IMR-90 (cell line): Measurements from ENCODE around the gene SPATA31D4. TPM values are rescaled to one million over a fixed set of nuclear protein-coding genes. Genes with fewer than 3 reads are reported as not detected.

Source experiments
- ATAC-seq: fragments of 200-7000 bp; cut with Tn5 transposase; 2 replicates; pipeline ENCODE4 v1.9.1; 2020; ENCODE audit warnings: low read depth, mild to moderate bottlenecking, moderate library complexity
- BruUV-seq: library from RNA; stranded (reverse); fragments of 400-500 nt; replicated peaks from 2 replicates; lab custom pipeline; 2021; lab: Mats Ljungman, UMichigan
- CTCF ChIA-PET: fragments of 300-600 bp; formaldehyde crosslinking; extraction: SDS; loops from one replicate; lab custom pipeline; 2021; ENCODE audit warnings: antibody characterized with exemption; lab: Yijun Ruan, JAX
- POLR2A ChIA-PET: fragments of 300-600 bp; sonication (Branson Sonifier 250); formaldehyde crosslinking; loops from one replicate; lab custom pipeline; 2022; ENCODE audit warnings: antibody characterized with exemption; ENCODE audit not compliant: unreplicated experiment; lab: Charles Lee
- DNase-seq: peaks from one replicate; pipeline ENCODE4 v3.0.0; 2013
- H2AFZ ChIP-seq: replicated peaks from 2 replicates; pipeline ENCODE3; 2013; ENCODE audit warnings: low read length, mild to moderate bottlenecking; ENCODE audit not compliant: poor library complexity
- H2AK5ac ChIP-seq: 2 replicates; pipeline ENCODE4 v1.6.1; 2013; ENCODE audit warnings: low read depth, low read length, inconsistent platforms
- H2AK9ac ChIP-seq: replicated peaks from 2 replicates; pipeline ENCODE3; 2013; ENCODE audit warnings: mild to moderate bottlenecking, low read depth, low read length, moderate library complexity; ENCODE audit not compliant: poor library complexity
- H2BK120ac ChIP-seq: 2 replicates; pipeline ENCODE4 v1.6.1; 2013; ENCODE audit warnings: low read depth, low read length, inconsistent platforms
- H2BK15ac ChIP-seq: 3 replicates; pipeline ENCODE4 v1.6.1; 2013; ENCODE audit warnings: low read depth, low read length, inconsistent platforms
- H2BK20ac ChIP-seq: 2 replicates; pipeline ENCODE4 v1.6.1; 2013; ENCODE audit warnings: low read depth, mild to moderate bottlenecking, inconsistent platforms, low read length, moderate library complexity
- H2BK5ac ChIP-seq: 2 replicates; pipeline ENCODE4 v1.6.1; 2013; ENCODE audit warnings: mild to moderate bottlenecking, low read depth, low read length, inconsistent platforms; ENCODE audit not compliant: poor library complexity, severe bottlenecking
- H3K14ac ChIP-seq: replicated peaks from 2 replicates; pipeline ENCODE4 v1.6.1; 2013; ENCODE audit warnings: low read depth, low read length, inconsistent platforms
- H3K18ac ChIP-seq: 2 replicates; pipeline ENCODE4 v1.6.1; 2013; ENCODE audit warnings: low read depth, low read length, control low read depth
- H3K23ac ChIP-seq: 2 replicates; pipeline ENCODE4 v1.6.1; 2013; ENCODE audit warnings: low read depth, low read length, inconsistent platforms
- H3K27ac ChIP-seq: 2 replicates; pipeline ENCODE4 v1.5.1; 2013; ENCODE audit warnings: mild to moderate bottlenecking, control low read depth, low read length; ENCODE audit not compliant: insufficient read depth
- H3K27me3 ChIP-seq: 2 replicates; pipeline ENCODE4 v1.6.1; 2013; ENCODE audit warnings: low read length; ENCODE audit not compliant: control insufficient read depth, insufficient read depth
- H3K36me3 ChIP-seq: 2 replicates; pipeline ENCODE4 v1.6.1; 2013; ENCODE audit warnings: low read length, mixed read lengths; ENCODE audit not compliant: control insufficient read depth, insufficient read depth
- H3K4ac ChIP-seq: 2 replicates; pipeline ENCODE4 v1.6.1; 2013; ENCODE audit warnings: low read depth, low read length, inconsistent platforms
- H3K4me1 ChIP-seq: 2 replicates; pipeline ENCODE4 v1.6.1; 2013; ENCODE audit warnings: low read length, mixed read lengths; ENCODE audit not compliant: control insufficient read depth, insufficient read depth
- H3K4me2 ChIP-seq: 2 replicates; pipeline ENCODE4 v1.6.1; 2013; ENCODE audit warnings: low read depth, mild to moderate bottlenecking, control low read depth, low read length, moderate library complexity
- H3K4me3 ChIP-seq: 2 replicates; pipeline ENCODE4 v1.5.1; 2013; ENCODE audit warnings: low read depth, mild to moderate bottlenecking, control low read depth, low read length, moderate library complexity; ENCODE audit not compliant: insufficient read depth
- H3K56ac ChIP-seq: 2 replicates; pipeline ENCODE4 v1.6.1; 2013; ENCODE audit warnings: low read length, inconsistent platforms; ENCODE audit not compliant: insufficient read depth; ENCODE audit errors: extremely low read depth
- H3K79me1 ChIP-seq, 2 experiments: 2 replicates each; pipeline ENCODE4 v1.6.1; 2013; ENCODE audit warnings: low read length in 2 of 2, inconsistent platforms in 1 of 2, low read depth in 1 of 2
- H3K9ac ChIP-seq: 2 replicates; pipeline ENCODE4 v1.6.1; 2013; ENCODE audit warnings: low read depth, low read length, control low read depth
- H3K9me1 ChIP-seq: 2 replicates; pipeline ENCODE4 v1.6.1; 2013; ENCODE audit warnings: low read length, inconsistent platforms; ENCODE audit not compliant: insufficient read depth
- H3K9me3 ChIP-seq: 2 replicates; pipeline ENCODE4 v1.6.1; 2013; ENCODE audit warnings: low read length; ENCODE audit not compliant: control insufficient read depth, insufficient read depth
- H4K20me1 ChIP-seq: 2 replicates; pipeline ENCODE4 v1.6.1; 2013; ENCODE audit warnings: low read length, inconsistent platforms; ENCODE audit not compliant: insufficient read depth
- H4K5ac ChIP-seq: 2 replicates; pipeline ENCODE4 v1.6.1; 2013; ENCODE audit warnings: mild to moderate bottlenecking, low read depth, low read length, control low read depth
- H4K8ac ChIP-seq, 2 experiments: 2 replicates each; pipeline ENCODE4 v1.6.1; 2013; ENCODE audit warnings: low read depth in 2 of 2, low read length in 2 of 2, control low read depth in 1 of 2, inconsistent platforms in 1 of 2
- H4K91ac ChIP-seq: 2 replicates; pipeline ENCODE4 v1.6.1; 2013; ENCODE audit warnings: low read depth, low read length, inconsistent platforms; ENCODE audit not compliant: insufficient read depth
- BHLHE40 ChIP-seq: fragments of 150-350 bp; IDR thresholded peaks from 2 replicates; pipeline ENCODE4 v1.6.1; 2016; ENCODE audit warnings: mild to moderate bottlenecking, low read depth, low read length
- CEBPB ChIP-seq: IDR thresholded peaks from 2 replicates; pipeline ENCODE4 v1.6.1; 2012; ENCODE audit warnings: low read depth, low read length, improper control_type of control experiment
- FOS ChIP-seq: fragments of 150-350 bp; IDR thresholded peaks from 2 replicates; pipeline ENCODE4 v1.6.1; 2016; ENCODE audit warnings: low read depth, low read length
- POLR2A ChIP-seq: IDR thresholded peaks from 2 replicates; pipeline ENCODE4 v1.6.1; 2012; ENCODE audit warnings: mild to moderate bottlenecking, low read depth, low read length
- WGBS, 2 experiments: methylation state at CpG; one replicate each; pipeline versions ENCODE4 v1.1.5 to v1.1.7; 2013; ENCODE audit warnings: missing lambda C conversion rate in 2 of 2; ENCODE audit not compliant: insufficient read length in 1 of 2; ENCODE audit errors: extremely low coverage in 2 of 2; 5-methylcytosine and 5-hydroxymethylcytosine counted together
- dilution Hi-C: fragments of 300-500 bp; cut with HindIII; formaldehyde crosslinking; loops from one replicate; pipeline ENCODE4 v1.14.3; 2018; ENCODE audit warnings: low sequenced_read_pairs; ENCODE audit not compliant: unreplicated experiment
- in situ Hi-C: fragments of 300-500 bp; cut with MboI; formaldehyde crosslinking; loops from 3 replicates; pipeline ENCODE4 v1.14.3; 2019; ENCODE audit warnings: low sequenced_read_pairs, inconsistent platforms, mixed read lengths
- intact Hi-C: fragments of 100-400 bp; cut with micrococcal nuclease; formaldehyde crosslinking; loops from 2 replicates; pipeline ENCODE4 v1.10.0; 2022
- polyA plus RNA-seq, 3 experiments: library from polyadenylated mRNA; depleted of rRNA; stranded (reverse); fragments of >200 nt; gene quantifications; 2 replicates each; pipeline ENCODE4 v1.2.3, GENCODE V29; 2012; ENCODE audit warnings: low replicate concordance in 1 of 3
- total RNA-seq: library from RNA; depleted of rRNA; stranded (reverse); fragments of >200 nt; gene quantifications from 2 replicates; pipeline ENCODE4 v1.2.3, GENCODE V29; 2012

The SPATA31D4 gene
- total and polyA plus RNA-seq, 2 of the 4 experiments (the other 2 are of a cell fraction) = not detected

DNA sequence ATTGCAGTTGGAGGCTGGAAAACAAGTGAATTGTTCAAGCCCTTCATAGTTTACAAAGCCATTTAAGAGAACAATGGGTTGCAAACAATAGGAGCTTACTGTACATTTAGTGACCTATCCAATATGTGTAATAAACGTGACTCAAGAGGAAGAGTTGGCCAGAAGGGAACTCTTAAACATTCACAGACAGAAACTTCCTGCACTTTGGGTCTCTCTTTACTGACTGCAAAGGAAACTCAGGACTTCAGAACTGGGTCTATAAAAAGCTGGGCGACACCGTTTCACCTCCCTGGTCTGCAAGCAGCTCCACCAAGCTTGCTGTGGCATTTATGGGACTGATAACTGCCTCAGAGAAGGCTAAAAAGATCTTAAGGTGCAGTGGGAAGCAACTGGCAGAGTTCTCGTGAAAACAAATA is 48.7 kb upstream of the SPATA31D4 start:
- H4K8ac ChIP-seq = peak overlapping the region in 1 of 2 experiments; percentile 43; a peak in 1 of 4 replicates
- H2BK5ac ChIP-seq = no peak overlapping the region
- TF ChIP-seq BHLHE40 (0 out of 2 replicates have a peak, but pooled peaks have one; percentile 13), FOS (no peak), POLR2A (no peak), CEBPB (no peak)
- no peak overlapping the region for H3K56ac ChIP-seq
- H2AK9ac ChIP-seq = no peak overlapping the region
- no peak overlapping the region for H2BK20ac ChIP-seq
- WGBS, 2 experiments = no CpG with 5 or more reads among the region's 4 CpGs
- H3K9me1 ChIP-seq = peaks cover 2% of the 10 kb centered on the region
- peak; percentile 46 for DNase-seq
- H3K4ac ChIP-seq = no peak overlapping the region
- CTCF ChIA-PET = no interaction called here
- H3K9ac ChIP-seq = no peak overlapping the region
- POLR2A ChIA-PET = no interaction called here
- H4K91ac ChIP-seq = no peak overlapping the region
- H3K4me1 ChIP-seq = peaks cover 4% of the 10 kb centered on the region
- no peak overlapping the region for H4K5ac ChIP-seq
- no peaks in the 10 kb centered on the region for H3K27me3 ChIP-seq
- H2AFZ ChIP-seq = peak overlapping the region; percentile 78
- H2BK120ac ChIP-seq = no peak overlapping the region
- H3K4me2 ChIP-seq = no peak overlapping the region
- H3K27ac ChIP-seq = no peak overlapping the region
- H3K23ac ChIP-seq = no peak overlapping the region
- H3K14ac ChIP-seq = no peak overlapping the region; the same call in 1 of the 2 replicates
- no peaks in the 10 kb centered on the region for H3K79me1 ChIP-seq
- no peaks in the 10 kb centered on the region for H3K36me3 ChIP-seq
- no peak; the same call in 1 of the 2 replicates for ATAC-seq
- no peak overlapping the region for H2BK15ac ChIP-seq
- H3K9me3 ChIP-seq = no peaks in the 10 kb centered on the region
- H4K20me1 ChIP-seq = no peaks in the 10 kb centered on the region
- intact Hi-C loops (loop anchor here (10.0 kb wide), 1 partner anchor 725 kb away; no protein-coding TSS in a partner anchor), in situ Hi-C loops (no loop called here), dilution Hi-C loops (no loop called here)
- H2AK5ac ChIP-seq = no peak overlapping the region
- no peak overlapping the region for H3K18ac ChIP-seq
- H3K4me3 ChIP-seq = no peak overlapping the region
- no TSS peak for BruUV-seq
